CD14-positive monocyte (primary cell): Measurements from ENCODE around the gene TUBA1B. TPM values are rescaled to one million over a fixed set of nuclear protein-coding genes. Genes with fewer than 3 reads are reported as not detected.
"Not testable (repeated sequence)": the region's sequence is repeated elsewhere in the genome, so short reads cannot be mapped to it uniquely, and the experiment has no call there.

ENCODE experiments used
- DNase-seq, 3 donors: peaks; one replicate each; pipeline ENCODE4 v3.0.0-alpha.2; 2011 to 2022
- H2AFZ ChIP-seq: 2 replicates; pipeline ENCODE4 v1.6.0; 2012; ENCODE audit warnings: mild to moderate bottlenecking, low read depth, low read length, inconsistent platforms; ENCODE audit not compliant: insufficient read depth, poor library complexity, severe bottlenecking
- H3K27ac ChIP-seq, 2 donors: 1 replicate in 1 of 2; 2 replicates in 1 of 2; pipeline ENCODE4 v1.5.1; 2012 to 2013; ENCODE audit warnings: low read length in 2 of 2, control low read depth in 1 of 2, inconsistent platforms in 1 of 2, low read depth in 1 of 2, mild to moderate bottlenecking in 1 of 2
- H3K27me3 ChIP-seq, 2 donors: one replicate each; pipeline versions ENCODE4 v1.6.0 to v1.6.1; 2011 to 2013; ENCODE audit warnings: low read length in 2 of 2; ENCODE audit not compliant: control insufficient read depth in 2 of 2, insufficient read depth in 2 of 2
- H3K36me3 ChIP-seq, 2 donors: replicated peaks in 1 of 2; 1 replicate in 1 of 2; 2 replicates in 1 of 2; pipeline versions ENCODE4 v1.5.1 to v1.6.1; 2012 to 2013; ENCODE audit warnings: low read length in 2 of 2, control low read depth in 1 of 2, inconsistent platforms in 1 of 2, mild to moderate bottlenecking in 1 of 2; ENCODE audit not compliant: insufficient read depth in 2 of 2, control insufficient read depth in 1 of 2
- H3K4me1 ChIP-seq, 2 donors: 1 replicate in 1 of 2; 2 replicates in 1 of 2; pipeline versions ENCODE4 v1.5.1 to v1.6.1; 2012 to 2013; ENCODE audit warnings: low read length in 2 of 2, control low read depth in 1 of 2, inconsistent platforms in 1 of 2, mild to moderate bottlenecking in 1 of 2, moderate library complexity in 1 of 2; ENCODE audit not compliant: insufficient read depth in 2 of 2, control insufficient read depth in 1 of 2
- H3K4me2 ChIP-seq: replicated peaks from 2 replicates; pipeline ENCODE3; 2012; ENCODE audit warnings: low read length, moderate library complexity, mild to moderate bottlenecking; ENCODE audit not compliant: poor library complexity, severe bottlenecking; ENCODE audit errors: extremely low read depth
- H3K4me3 ChIP-seq, 3 experiments: fragments of 200-600 bp in 1 of 3; sonication (generic) in 1 of 3; replicated peaks in 1 of 3; 1 replicate in 2 of 3; 2 replicates in 1 of 3; pipeline ENCODE4 v1.5.1; 2011 to 2013; ENCODE audit warnings: low read length in 3 of 3, mild to moderate bottlenecking in 3 of 3, control low read depth in 2 of 3, low read depth in 2 of 3, inconsistent platforms in 1 of 3, moderate library complexity in 1 of 3
- H3K79me2 ChIP-seq: 2 replicates; pipeline ENCODE4 v1.6.0; 2012; ENCODE audit warnings: mild to moderate bottlenecking, control low read depth, inconsistent platforms, low read length, moderate library complexity; ENCODE audit not compliant: insufficient read depth
- H3K9ac ChIP-seq: 2 replicates; pipeline ENCODE4 v1.6.0; 2017; ENCODE audit warnings: low read length, mild to moderate bottlenecking; ENCODE audit not compliant: insufficient read depth, poor library complexity, severe bottlenecking
- H3K9me3 ChIP-seq, 2 donors: replicated peaks in 1 of 2; 1 replicate in 1 of 2; 2 replicates in 1 of 2; pipeline versions ENCODE4 v1.5.1 to v1.6.1; 2012 to 2013; ENCODE audit warnings: low read length in 2 of 2, control low read depth in 1 of 2; ENCODE audit not compliant: control insufficient read depth in 1 of 2, insufficient read depth in 1 of 2
- H4K20me1 ChIP-seq: 2 replicates; pipeline ENCODE4 v1.6.0; 2012; ENCODE audit warnings: mild to moderate bottlenecking, low read length, control low read depth, moderate library complexity; ENCODE audit not compliant: insufficient read depth
- H3K27ac Mint-ChIP-seq, 7 donors: one replicate each; pipeline ENCODE4 v1.8.0; 2020; ENCODE audit warnings: mild to moderate bottlenecking in 7 of 7, mixed read lengths in 7 of 7, moderate library complexity in 6 of 7, inconsistent platforms in 2 of 7
- H3K27me3 Mint-ChIP-seq, 3 donors: one replicate each; pipeline ENCODE4 v1.8.0; 2021 to 2022; ENCODE audit warnings: low read depth in 3 of 3, mild to moderate bottlenecking in 3 of 3, mixed read lengths in 3 of 3, moderate library complexity in 3 of 3, inconsistent platforms in 1 of 3
- H3K36me3 Mint-ChIP-seq, 2 donors: one replicate each; pipeline ENCODE4 v1.8.0; 2020; ENCODE audit warnings: mixed read lengths in 2 of 2, inconsistent platforms in 1 of 2, mild to moderate bottlenecking in 1 of 2
- H3K4me1 Mint-ChIP-seq: one replicate; pipeline ENCODE4 v1.8.0; 2020; ENCODE audit warnings: mild to moderate bottlenecking, mixed read lengths
- H3K4me3 Mint-ChIP-seq, 2 donors: one replicate each; pipeline ENCODE4 v1.8.0; 2020; ENCODE audit warnings: mild to moderate bottlenecking in 2 of 2, mixed read lengths in 2 of 2, moderate library complexity in 1 of 2
- H3K9me3 Mint-ChIP-seq, 7 donors: one replicate each; pipeline ENCODE4 v1.8.0; 2020 to 2022; ENCODE audit warnings: mixed read lengths in 7 of 7, mild to moderate bottlenecking in 6 of 7, moderate library complexity in 6 of 7, inconsistent platforms in 2 of 7
- CTCF ChIP-seq: fragments of 200-600 bp; IDR thresholded peaks from one replicate; pipeline ENCODE4 v1.8.0; 2022; ENCODE audit warnings: antibody characterized with exemption, mild to moderate bottlenecking
- WGBS: methylation state at CpG from one replicate; pipeline ENCODE4 v1.1.5; 2013; ENCODE audit warnings: missing lambda C conversion rate; ENCODE audit not compliant: insufficient coverage; 5-methylcytosine and 5-hydroxymethylcytosine counted together
- intact Hi-C, 2 donors: fragments of 100-400 bp; cut with micrococcal nuclease; formaldehyde crosslinking; loops; one replicate each; pipeline versions ENCODE4 v1.15.0 to v1.15.1; 2023
- polyA plus RNA-seq, 3 donors: library from polyadenylated mRNA; depleted of rRNA in 1 of 3; unstranded in 2 of 3; stranded (reverse) in 1 of 3; fragments of 300-500 nt in 2 of 3; fragments of >200 nt in 1 of 3; fragmentation: Illumina TruSeq in 2 of 3; gene quantifications; 1 replicate in 2 of 3; 2 replicates in 1 of 3; pipeline ENCODE4 v1.2.3, GENCODE V29; 2012 to 2021

Gene TUBA1B
- polyA plus RNA-seq, 3 donors, result 481 to 538 (median 528) TPM

GRCh38 chr12:49170924-49171323 lies 39.7 kb upstream of the TUBA1B start:
- no peaks in the 10 kb centered on the region for H4K20me1 ChIP-seq
- no peaks in the 10 kb centered on the region for H3K79me2 ChIP-seq
- intact Hi-C loops, result no loop called here
- peaks cover 2 to 3% of the 10 kb centered on the region in 2 donors for H3K4me1 ChIP-seq
- DNase-seq, result no peak
- no peak for TF ChIP-seq CTCF
- Mint-ChIP-seq H3K4me1 (peaks cover 11% of the 10 kb centered on the region), H3K9me3 (peaks cover 0 to 1% (median 0%) of the 10 kb centered on the region in 7 donors), H3K36me3 (no peaks in the 10 kb centered on the region), H3K27me3 (peaks cover 0 to 4% (median 2%) of the 10 kb centered on the region in 3 donors), H3K27ac (no peak overlapping the region), H3K4me3 (no peak overlapping the region)
- H3K36me3 ChIP-seq, result no peaks in the 10 kb centered on the region
- H3K9ac ChIP-seq, result no peak overlapping the region
- H3K27ac ChIP-seq, result no peak overlapping the region
- H3K4me2 ChIP-seq, result no peak overlapping the region
- no peak overlapping the region for H2AFZ ChIP-seq
- no peaks in the 10 kb centered on the region for H3K27me3 ChIP-seq
- no peaks in the 10 kb centered on the region for H3K9me3 ChIP-seq
- H3K4me3 ChIP-seq, result no peak overlapping the region

GRCh38 chr12:49165114-49165513 lies 33.9 kb upstream of the TUBA1B start:
- peaks cover 0 to 1% (median 0%) of the 10 kb centered on the region in 7 donors for H3K9me3 Mint-ChIP-seq
- no peak overlapping the region for H3K27ac Mint-ChIP-seq
- Histone ChIP-seq H2AFZ (no peak overlapping the region), H3K27ac (no peak overlapping the region), H3K27me3 (no peaks in the 10 kb centered on the region), H3K79me2 (no peaks in the 10 kb centered on the region), H3K9me3 (no peaks in the 10 kb centered on the region), H3K36me3 (no peaks in the 10 kb centered on the region), H4K20me1 (no peaks in the 10 kb centered on the region), H3K4me1 (peaks cover 29 to 35% of the 10 kb centered on the region in 2 donors), H3K4me3 (no peak overlapping the region), H3K4me2 (no peak overlapping the region), H3K9ac (no peak overlapping the region)
- TF ChIP-seq CTCF, result no peak
- intact Hi-C loops, result no loop called here
- H3K27me3 Mint-ChIP-seq, result peaks cover 0 to 2% (median 0%) of the 10 kb centered on the region in 3 donors
- peaks cover 43% of the 10 kb centered on the region for H3K4me1 Mint-ChIP-seq
- 91% methylated on average over 1 of the region's 2 CpGs for WGBS
- no peak for DNase-seq
- no peak overlapping the region for H3K4me3 Mint-ChIP-seq
- H3K36me3 Mint-ChIP-seq, result no peaks in the 10 kb centered on the region

- H3K79me2 ChIP-seq, H3K9me3 ChIP-seq, H3K4me3 Mint-ChIP-seq, H3K9me3 Mint-ChIP-seq, H2AFZ ChIP-seq, H4K20me1 ChIP-seq, H3K27me3 Mint-ChIP-seq, H3K36me3 ChIP-seq, intact Hi-C loops, H3K9ac ChIP-seq, H3K36me3 Mint-ChIP-seq, H3K27me3 ChIP-seq, DNase-seq: not testable (repeated sequence)
- Histone ChIP-seq H3K27ac (peak overlapping the region in 1 of 2 donors; percentile 83), H3K4me3 (peak overlapping the region in 1 of 3 experiments; percentile 51), H3K4me2 (peak overlapping the region; percentile 61), H3K4me1 (peaks cover 31 to 37% of the 10 kb centered on the region in 2 donors)
- no CpG with 5 or more reads among the region's 4 CpGs for WGBS
- H3K27ac Mint-ChIP-seq, result peak overlapping the region; percentile 47 to 98 (median 96)
- H3K4me1 Mint-ChIP-seq, result peaks cover 37% of the 10 kb centered on the region
Observed at GRCh38 chr12:49161901-49162300, 30.7 kb upstream of the TUBA1B start.
